H9 (cell line): ENCODE data around the gene CRAMP1. TPM values are rescaled to one million over a fixed set of nuclear protein-coding genes. Genes with fewer than 3 reads are reported as not detected.

Experiments used
- DNase-seq: peaks from one replicate; pipeline ENCODE4 v3.0.0-alpha.2; 2017
- H2AFZ ChIP-seq: one replicate; pipeline ENCODE4 v1.6.1; 2013; ENCODE audit warnings: mild to moderate bottlenecking, low read length, control low read depth, moderate library complexity
- H2AK5ac ChIP-seq: 2 replicates; pipeline ENCODE4 v1.6.1; 2013; ENCODE audit warnings: low read length, control low read depth, mixed read lengths; ENCODE audit not compliant: insufficient read length
- H2BK120ac ChIP-seq: one replicate; pipeline ENCODE4 v1.6.1; 2013; ENCODE audit warnings: low read depth, mild to moderate bottlenecking, low read length, control low read depth, inconsistent platforms; ENCODE audit not compliant: poor library complexity, severe bottlenecking
- H2BK12ac ChIP-seq: 2 replicates; pipeline ENCODE4 v1.6.1; 2013; ENCODE audit warnings: low read length, control low read depth, mixed read lengths, low read depth; ENCODE audit not compliant: insufficient read length
- H2BK15ac ChIP-seq: 2 replicates; pipeline ENCODE4 v1.6.1; 2013; ENCODE audit warnings: low read depth, low read length, control low read depth
- H2BK20ac ChIP-seq: one replicate; pipeline ENCODE4 v1.6.1; 2013; ENCODE audit warnings: low read depth, mild to moderate bottlenecking, low read length, control low read depth, inconsistent platforms; ENCODE audit not compliant: poor library complexity, severe bottlenecking
- H2BK5ac ChIP-seq: 2 replicates; pipeline ENCODE4 v1.6.1; 2013; ENCODE audit warnings: low read length, control low read depth, mixed read lengths; ENCODE audit not compliant: insufficient read length
- H3K14ac ChIP-seq: 2 replicates; pipeline ENCODE4 v1.6.1; 2013; ENCODE audit warnings: low read length, control low read depth; ENCODE audit not compliant: insufficient read depth
- H3K18ac ChIP-seq: 2 replicates; pipeline ENCODE4 v1.6.1; 2013; ENCODE audit warnings: low read depth, mild to moderate bottlenecking, mixed read lengths, low read length, control low read depth; ENCODE audit not compliant: insufficient read length
- H3K23ac ChIP-seq: 2 replicates; pipeline ENCODE4 v1.6.1; 2013; ENCODE audit warnings: low read length, control low read depth, mixed read lengths, low read depth; ENCODE audit not compliant: insufficient read length
- H3K23me2 ChIP-seq: 2 replicates; pipeline ENCODE4 v1.6.1; 2013; ENCODE audit warnings: low read depth, mild to moderate bottlenecking, mixed read lengths, low read length, control low read depth; ENCODE audit not compliant: insufficient read length, poor library complexity, severe bottlenecking
- H3K27ac ChIP-seq: 2 replicates; pipeline ENCODE4 v1.5.1; 2013; ENCODE audit warnings: low read length, control low read depth, mixed read lengths, low read depth; ENCODE audit not compliant: insufficient read length
- H3K27me3 ChIP-seq: 2 replicates; pipeline ENCODE4 v1.6.1; 2013; ENCODE audit warnings: low read length, control low read depth, inconsistent platforms; ENCODE audit not compliant: insufficient read depth
- H3K4ac ChIP-seq: 2 replicates; pipeline ENCODE4 v1.6.1; 2013; ENCODE audit warnings: low read depth, mild to moderate bottlenecking, control low read depth, inconsistent platforms, low read length, moderate library complexity
- H3K4me1 ChIP-seq: 2 replicates; pipeline ENCODE4 v1.6.1; 2013; ENCODE audit warnings: low read length, control low read depth, inconsistent platforms; ENCODE audit not compliant: insufficient read depth
- H3K4me2 ChIP-seq: 2 replicates; pipeline ENCODE4 v1.6.1; 2013; ENCODE audit warnings: low read length, control low read depth, mixed read lengths; ENCODE audit not compliant: insufficient read length, insufficient read depth
- H3K56ac ChIP-seq: 2 replicates; pipeline ENCODE4 v1.6.1; 2013; ENCODE audit warnings: low read depth, mild to moderate bottlenecking, mixed read lengths, low read length, control low read depth; ENCODE audit not compliant: insufficient read length
- H3K79me1 ChIP-seq: 2 replicates; pipeline ENCODE4 v1.6.1; 2013; ENCODE audit warnings: low read depth, mild to moderate bottlenecking, moderate library complexity, low read length, control low read depth, inconsistent platforms; ENCODE audit not compliant: insufficient read depth, poor library complexity, severe bottlenecking
- H3K79me2 ChIP-seq: 2 replicates; pipeline ENCODE4 v1.6.1; 2013; ENCODE audit warnings: low read length, control low read depth, inconsistent platforms; ENCODE audit not compliant: insufficient read depth
- H3K9ac ChIP-seq: 2 replicates; pipeline ENCODE4 v1.6.1; 2013; ENCODE audit warnings: low read length, control low read depth, mixed read lengths; ENCODE audit not compliant: insufficient read length; ENCODE audit errors: extremely low read depth
- H3K9me3 ChIP-seq: one replicate; pipeline ENCODE4 v1.6.1; 2013; ENCODE audit warnings: low read depth, low read length, inconsistent platforms; ENCODE audit not compliant: control insufficient read depth
- H3T11ph ChIP-seq: one replicate; pipeline ENCODE4 v1.6.1; 2013; ENCODE audit warnings: mild to moderate bottlenecking, low read length, control low read depth, inconsistent platforms
- H4K20me1 ChIP-seq: one replicate; pipeline ENCODE4 v1.6.1; 2013; ENCODE audit not compliant: control insufficient read depth, insufficient read length, insufficient read depth
- H4K5ac ChIP-seq: 2 replicates; pipeline ENCODE4 v1.6.1; 2013; ENCODE audit warnings: low read depth, mild to moderate bottlenecking, mixed read lengths, low read length, control low read depth; ENCODE audit not compliant: insufficient read length
- H4K8ac ChIP-seq: replicated peaks from 2 replicates; pipeline ENCODE4 v1.6.1; 2013; ENCODE audit warnings: low read length, control low read depth, mixed read lengths, low read depth; ENCODE audit not compliant: insufficient read length
- H4K91ac ChIP-seq: 2 replicates; pipeline ENCODE4 v1.6.1; 2013; ENCODE audit warnings: low read depth, mild to moderate bottlenecking, moderate library complexity, mixed read lengths, low read length, control low read depth; ENCODE audit not compliant: insufficient read length
- H3K27ac Mint-ChIP-seq, 3 experiments: 2 replicates in 2 of 3; 3 replicates in 1 of 3; pipeline ENCODE4 v1.8.0; 2020 to 2021; ENCODE audit warnings: mixed read lengths in 3 of 3, mild to moderate bottlenecking in 1 of 3, moderate library complexity in 1 of 3
- H3K27me3 Mint-ChIP-seq: 2 replicates; pipeline ENCODE4 v1.8.0; 2021; ENCODE audit warnings: low read depth, mild to moderate bottlenecking, moderate library complexity, mixed read lengths
- H3K36me3 Mint-ChIP-seq, 3 experiments: 2 replicates in 2 of 3; 3 replicates in 1 of 3; pipeline ENCODE4 v1.8.0; 2020 to 2021; ENCODE audit warnings: low read depth in 3 of 3, mixed read lengths in 3 of 3; ENCODE audit not compliant: insufficient read depth in 1 of 3
- H3K4me1 Mint-ChIP-seq, 2 experiments: 2 replicates each; pipeline ENCODE4 v1.8.0; 2020; ENCODE audit warnings: mixed read lengths in 2 of 2
- H3K4me3 Mint-ChIP-seq, 2 experiments: 2 replicates in 1 of 2; 3 replicates in 1 of 2; pipeline ENCODE4 v1.8.0; 2020 to 2021; ENCODE audit warnings: mild to moderate bottlenecking in 2 of 2, mixed read lengths in 2 of 2, moderate library complexity in 1 of 2
- H3K9me3 Mint-ChIP-seq, 2 experiments: 2 replicates in 1 of 2; 3 replicates in 1 of 2; pipeline ENCODE4 v1.8.0; 2020; ENCODE audit warnings: mild to moderate bottlenecking in 2 of 2, mixed read lengths in 2 of 2, moderate library complexity in 1 of 2
- WGBS: extraction: QIAGEN DNeasy Blood & Tissue Kit; methylation state at CpG from one replicate; pipeline ENCODE4 v1.1.7; 2013; ENCODE audit warnings: missing lambda C conversion rate, low lambda C conversion rate, mixed read lengths; ENCODE audit not compliant: insufficient read length; ENCODE audit errors: extremely low coverage; 5-methylcytosine and 5-hydroxymethylcytosine counted together
- total RNA-seq: library from RNA; stranded (reverse); gene quantifications from 2 replicates; pipeline ENCODE4 v1.2.1, GENCODE V29; 2021
- TF ChIP-seq, protein P1 (sequence below): fragments of 200-600 bp; sonication (generic); conservative IDR thresholded peaks from 3 replicates; pipeline ENCODE4 v1.8.0; 2021; ENCODE audit warnings: antibody characterized with exemption, mild to moderate bottlenecking

The CRAMP1 gene
- total RNA-seq, 1 experiment from 2014 or later, result 46.2 TPM

GRCh38 chr16:1640261-1640941 is 28.2 kb downstream of the CRAMP1 start:
- H3K14ac ChIP-seq, result no peak overlapping the region
- no peak overlapping the region for H4K91ac ChIP-seq
- H3K4me3 Mint-ChIP-seq, result no peak overlapping the region
- no peak overlapping the region for H2BK15ac ChIP-seq
- no peak overlapping the region for H3K27ac Mint-ChIP-seq
- H3K4me2 ChIP-seq, result no peak overlapping the region
- H3K4me1 ChIP-seq, result no peaks in the 10 kb centered on the region
- H3K56ac ChIP-seq, result no peak overlapping the region
- H2BK20ac ChIP-seq, result no peak overlapping the region
- H3K23me2 ChIP-seq, result no peaks in the 10 kb centered on the region
- H3K36me3 Mint-ChIP-seq, result peaks cover 24 to 78% (median 60%) of the 10 kb centered on the region in 3 experiments
- H3K79me2 ChIP-seq, result no peaks in the 10 kb centered on the region
- no peaks in the 10 kb centered on the region for H3K9me3 Mint-ChIP-seq
- no peak overlapping the region for H4K5ac ChIP-seq
- no peaks in the 10 kb centered on the region for H3K27me3 Mint-ChIP-seq
- H3K27ac ChIP-seq, result no peak overlapping the region
- H3K4me1 Mint-ChIP-seq, result peaks cover 0 to under 1% of the 10 kb centered on the region in 2 experiments; a peak in 2 of 4 replicates
- TF ChIP-seq, protein P1, sequence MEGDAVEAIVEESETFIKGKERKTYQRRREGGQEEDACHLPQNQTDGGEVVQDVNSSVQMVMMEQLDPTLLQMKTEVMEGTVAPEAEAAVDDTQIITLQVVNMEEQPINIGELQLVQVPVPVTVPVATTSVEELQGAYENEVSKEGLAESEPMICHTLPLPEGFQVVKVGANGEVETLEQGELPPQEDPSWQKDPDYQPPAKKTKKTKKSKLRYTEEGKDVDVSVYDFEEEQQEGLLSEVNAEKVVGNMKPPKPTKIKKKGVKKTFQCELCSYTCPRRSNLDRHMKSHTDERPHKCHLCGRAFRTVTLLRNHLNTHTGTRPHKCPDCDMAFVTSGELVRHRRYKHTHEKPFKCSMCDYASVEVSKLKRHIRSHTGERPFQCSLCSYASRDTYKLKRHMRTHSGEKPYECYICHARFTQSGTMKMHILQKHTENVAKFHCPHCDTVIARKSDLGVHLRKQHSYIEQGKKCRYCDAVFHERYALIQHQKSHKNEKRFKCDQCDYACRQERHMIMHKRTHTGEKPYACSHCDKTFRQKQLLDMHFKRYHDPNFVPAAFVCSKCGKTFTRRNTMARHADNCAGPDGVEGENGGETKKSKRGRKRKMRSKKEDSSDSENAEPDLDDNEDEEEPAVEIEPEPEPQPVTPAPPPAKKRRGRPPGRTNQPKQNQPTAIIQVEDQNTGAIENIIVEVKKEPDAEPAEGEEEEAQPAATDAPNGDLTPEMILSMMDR, result no peak
- H3K4ac ChIP-seq, result no peak overlapping the region
- no peak overlapping the region for H2BK120ac ChIP-seq
- no peak for DNase-seq
- no peaks in the 10 kb centered on the region for H4K20me1 ChIP-seq
- H3K9ac ChIP-seq, result no peak overlapping the region
- no peak overlapping the region for H3K18ac ChIP-seq
- no peaks in the 10 kb centered on the region for H3K79me1 ChIP-seq
- H3K9me3 ChIP-seq, result no peaks in the 10 kb centered on the region
- H3T11ph ChIP-seq, result no peak overlapping the region
- no peak overlapping the region for H2BK5ac ChIP-seq
- H3K27me3 ChIP-seq, result no peaks in the 10 kb centered on the region
- no peak overlapping the region for H2AFZ ChIP-seq
- H4K8ac ChIP-seq, result no peak overlapping the region
- no peak overlapping the region for H3K23ac ChIP-seq
- H2AK5ac ChIP-seq, result no peak overlapping the region
- no CpG with 5 or more reads among the region's 20 CpGs for WGBS
- H2BK12ac ChIP-seq, result no peak overlapping the region
